ENCODE results near the gene LIPC. TPM values are rescaled to one million over a fixed set of nuclear protein-coding genes. Genes with fewer than 3 reads are reported as not detected.

The LIPC gene
- total RNA-seq, 1 donor from 2014 or later = not detected

DNA sequence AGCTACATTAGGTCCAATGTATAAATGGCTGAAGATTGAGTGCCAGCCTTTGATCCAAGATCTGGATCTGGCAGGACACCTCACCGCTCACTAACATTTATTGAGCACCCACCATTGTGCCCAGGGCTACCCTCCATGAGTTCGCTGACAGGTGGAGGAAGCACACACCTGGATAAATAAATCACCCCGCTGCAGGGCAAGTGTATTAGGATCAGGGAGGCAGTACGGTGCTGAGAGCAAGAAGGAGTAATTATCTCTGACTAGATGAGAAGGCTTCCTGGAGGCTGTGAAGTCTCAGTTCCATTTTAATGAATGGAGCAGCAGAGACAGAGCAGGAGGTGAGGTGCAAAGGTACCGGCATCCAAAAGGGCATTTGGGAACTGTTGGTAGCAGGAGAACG is 104.1 kb downstream of the LIPC start:
- Mint-ChIP-seq H3K9me3 (ENCODE audit: unreplicated experiment) (no peaks in the 10 kb centered on the region), H3K4me1 (ENCODE audit: unreplicated experiment) (no peaks in the 10 kb centered on the region), H3K27ac (ENCODE audit: unreplicated experiment) (no peak overlapping the region), H3K4me3 (ENCODE audit: unreplicated experiment) (no peak overlapping the region), H3K27me3 (ENCODE audit: unreplicated experiment) (peaks cover 3% of the 10 kb centered on the region), H3K36me3 (ENCODE audit: low read depth, unreplicated experiment) (no peaks in the 10 kb centered on the region)
- TF ChIP-seq, protein P1, sequence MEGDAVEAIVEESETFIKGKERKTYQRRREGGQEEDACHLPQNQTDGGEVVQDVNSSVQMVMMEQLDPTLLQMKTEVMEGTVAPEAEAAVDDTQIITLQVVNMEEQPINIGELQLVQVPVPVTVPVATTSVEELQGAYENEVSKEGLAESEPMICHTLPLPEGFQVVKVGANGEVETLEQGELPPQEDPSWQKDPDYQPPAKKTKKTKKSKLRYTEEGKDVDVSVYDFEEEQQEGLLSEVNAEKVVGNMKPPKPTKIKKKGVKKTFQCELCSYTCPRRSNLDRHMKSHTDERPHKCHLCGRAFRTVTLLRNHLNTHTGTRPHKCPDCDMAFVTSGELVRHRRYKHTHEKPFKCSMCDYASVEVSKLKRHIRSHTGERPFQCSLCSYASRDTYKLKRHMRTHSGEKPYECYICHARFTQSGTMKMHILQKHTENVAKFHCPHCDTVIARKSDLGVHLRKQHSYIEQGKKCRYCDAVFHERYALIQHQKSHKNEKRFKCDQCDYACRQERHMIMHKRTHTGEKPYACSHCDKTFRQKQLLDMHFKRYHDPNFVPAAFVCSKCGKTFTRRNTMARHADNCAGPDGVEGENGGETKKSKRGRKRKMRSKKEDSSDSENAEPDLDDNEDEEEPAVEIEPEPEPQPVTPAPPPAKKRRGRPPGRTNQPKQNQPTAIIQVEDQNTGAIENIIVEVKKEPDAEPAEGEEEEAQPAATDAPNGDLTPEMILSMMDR (IDR thresholded peaks at IDR 0.05; ENCODE audit: unreplicated experiment) = no peak
- no peak for DNase-seq (ENCODE audit: low spot score)

GRCh38 chr15:58536414-58536813 is 104.6 kb downstream of the LIPC start:
- Mint-ChIP-seq H3K4me3 (ENCODE audit: unreplicated experiment) (no peak overlapping the region), H3K36me3 (ENCODE audit: low read depth, unreplicated experiment) (no peaks in the 10 kb centered on the region), H3K27me3 (ENCODE audit: unreplicated experiment) (peaks cover 3% of the 10 kb centered on the region), H3K4me1 (ENCODE audit: unreplicated experiment) (no peaks in the 10 kb centered on the region), H3K27ac (ENCODE audit: unreplicated experiment) (no peak overlapping the region), H3K9me3 (ENCODE audit: unreplicated experiment) (no peaks in the 10 kb centered on the region)
- TF ChIP-seq, protein P1 (IDR thresholded peaks at IDR 0.05; ENCODE audit: unreplicated experiment) = no peak
- no peak for DNase-seq (ENCODE audit: low spot score)

GRCh38 chr15:58537033-58537432 is 105.2 kb downstream of the LIPC start:
- Mint-ChIP-seq H3K27me3 (ENCODE audit: unreplicated experiment) (peaks cover 3% of the 10 kb centered on the region), H3K4me1 (ENCODE audit: unreplicated experiment) (no peaks in the 10 kb centered on the region), H3K27ac (ENCODE audit: unreplicated experiment) (no peak overlapping the region), H3K9me3 (ENCODE audit: unreplicated experiment) (no peaks in the 10 kb centered on the region), H3K36me3 (ENCODE audit: low read depth, unreplicated experiment) (no peaks in the 10 kb centered on the region), H3K4me3 (ENCODE audit: unreplicated experiment) (no peak overlapping the region)
- TF ChIP-seq, protein P1 (IDR thresholded peaks at IDR 0.05; ENCODE audit: unreplicated experiment) = no peak
- DNase-seq (ENCODE audit: low spot score) = no peak

- no peaks in the 10 kb centered on the region for H3K9me3 Mint-ChIP-seq (ENCODE audit: unreplicated experiment)
- H3K27ac Mint-ChIP-seq (ENCODE audit: unreplicated experiment) = no peak overlapping the region
- no peak for DNase-seq (ENCODE audit: low spot score)
- TF ChIP-seq, protein P1 (IDR thresholded peaks at IDR 0.05; ENCODE audit: unreplicated experiment) = no peak
- peaks cover 6% of the 10 kb centered on the region for H3K27me3 Mint-ChIP-seq (ENCODE audit: unreplicated experiment)
- no peaks in the 10 kb centered on the region for H3K4me1 Mint-ChIP-seq (ENCODE audit: unreplicated experiment)
- no peaks in the 10 kb centered on the region for H3K36me3 Mint-ChIP-seq (ENCODE audit: low read depth, unreplicated experiment)
- no peak overlapping the region for H3K4me3 Mint-ChIP-seq (ENCODE audit: unreplicated experiment)
These were observed 106.5 kb downstream of the LIPC start for GRCh38 chr15:58538225-58538727.

- TF ChIP-seq, protein P1 (IDR thresholded peaks at IDR 0.05; ENCODE audit: unreplicated experiment) = no peak
These were observed 107.1 kb downstream of the LIPC start for GRCh38 chr15:58538901-58539300.

More at GRCh38 chr15:58538901-58539300, 107.1 kb downstream of the LIPC start:
- DNase-seq (ENCODE audit: low spot score) = no peak
- Mint-ChIP-seq H3K4me3 (ENCODE audit: unreplicated experiment) (no peak overlapping the region), H3K27ac (ENCODE audit: unreplicated experiment) (no peak overlapping the region), H3K27me3 (ENCODE audit: unreplicated experiment) (peaks cover 6% of the 10 kb centered on the region), H3K9me3 (ENCODE audit: unreplicated experiment) (no peaks in the 10 kb centered on the region), H3K4me1 (ENCODE audit: unreplicated experiment) (no peaks in the 10 kb centered on the region), H3K36me3 (ENCODE audit: low read depth, unreplicated experiment) (no peaks in the 10 kb centered on the region)

Data from endothelial cell (in vitro differentiated cells).